Smooth muscle cell of the coronary artery (primary cell): ENCODE data around the gene DDX42. TPM values are rescaled to one million over a fixed set of nuclear protein-coding genes. Genes with fewer than 3 reads are reported as not detected.

Experiments
- total RNA-seq: library from RNA; depleted of rRNA; stranded (reverse); fragments of >200 nt; gene quantifications from 2 replicates; pipeline ENCODE4 v1.2.3, GENCODE V29; 2014; ENCODE audit warnings: low replicate concordance

Gene DDX42
- 53.7 and 57.8 TPM in 2 replicates for total RNA-seq

DNA sequence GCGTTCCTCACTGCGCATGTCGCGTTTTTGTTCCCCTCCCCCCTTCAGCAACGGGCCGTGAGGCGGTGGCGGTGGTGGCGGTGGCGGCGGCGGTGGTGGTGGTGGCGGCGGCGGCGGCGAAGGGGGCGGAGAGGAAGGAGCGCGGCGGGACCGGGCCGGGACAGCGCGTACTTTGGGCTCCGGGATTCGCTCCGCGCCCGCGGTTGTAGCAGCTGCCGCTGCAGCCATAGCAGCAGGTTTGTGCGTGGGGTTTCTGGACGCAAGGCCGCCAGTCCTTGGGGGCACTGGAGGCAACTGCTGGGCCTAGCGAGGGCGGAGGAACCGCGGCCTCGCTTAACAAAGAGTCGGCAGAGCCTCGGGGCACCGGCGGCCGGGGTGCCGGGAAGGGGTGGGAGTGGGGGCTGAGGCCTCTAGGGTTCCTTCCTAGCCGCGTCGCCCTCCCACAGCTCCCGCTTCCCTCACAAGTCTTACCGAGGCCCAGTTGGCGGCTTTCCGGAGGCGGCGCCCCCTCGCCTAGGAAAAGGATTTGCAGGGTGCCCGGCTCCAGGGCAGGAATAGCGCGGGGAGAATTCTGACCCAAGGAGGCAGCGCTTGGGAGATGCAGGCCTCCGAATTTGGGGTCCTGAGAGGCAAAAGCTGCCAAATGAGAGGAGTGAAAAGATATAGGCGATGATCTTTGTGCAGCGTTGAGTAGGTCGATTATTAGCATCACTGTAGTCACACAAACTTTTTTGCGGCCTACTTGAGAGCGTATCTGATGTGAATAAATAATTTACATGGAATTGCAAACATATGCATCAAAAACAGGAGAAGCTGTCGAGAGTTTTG, at the start of gene DDX42:
Gene DDX42, plus strand, starts transcription at position 30 of the 828 bp plus-strand sequence. CDS start 12,880 bp downstream, outside the sequence.

DNA sequence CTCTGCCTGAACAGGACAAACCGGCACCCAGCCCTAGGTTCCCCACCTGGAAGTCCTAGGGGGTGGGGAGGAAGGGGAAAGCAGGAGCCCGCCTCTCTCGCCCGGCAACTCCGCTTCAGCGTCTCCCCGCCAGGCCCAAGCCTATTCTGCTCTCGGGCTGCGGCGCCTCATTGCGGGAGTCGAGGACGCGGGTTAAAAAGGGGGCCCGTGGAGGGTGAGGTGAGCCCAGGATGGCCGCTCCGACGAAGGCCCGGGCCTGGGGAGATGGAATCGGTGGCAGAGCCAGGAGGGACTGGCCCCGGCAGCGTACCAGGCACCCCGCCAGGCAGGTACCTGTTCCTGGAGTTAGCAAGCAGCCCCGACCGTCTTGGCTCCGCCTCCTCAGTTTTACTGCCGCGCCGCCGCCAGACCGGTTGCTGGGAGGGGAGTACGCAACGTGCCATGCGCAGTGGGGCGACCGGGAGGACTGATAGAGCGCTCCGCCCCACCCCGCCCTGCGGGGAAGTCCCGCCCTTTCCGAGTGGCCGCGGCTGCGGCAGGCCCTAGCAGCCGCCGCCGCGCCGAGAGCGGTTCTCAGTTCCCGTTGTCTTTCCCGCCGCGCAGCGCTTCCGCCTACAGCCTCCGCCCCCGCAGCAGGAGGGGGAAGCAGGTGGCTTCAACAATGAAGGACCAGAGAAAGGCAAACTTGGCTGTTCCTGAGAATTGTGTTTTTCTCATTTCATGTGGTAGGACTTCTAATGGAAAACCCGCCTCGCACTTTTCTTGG, 32.4 kb upstream of the DDX42 start, which contains the start of gene STRADA:
Gene STRADA, minus strand, starts transcription at position 392 of the 766 bp plus-strand sequence. CDS start 13,430 bp downstream, outside the sequence.

GRCh38 chr17:63773272-63774140, 464 bp upstream of the DDX42 start, which contains the start of gene CCDC47:
TSS of gene CCDC47 (minus strand) at chr17:63773597. CDS start at chr17:63766175, 7,422 bp downstream.

DNA sequence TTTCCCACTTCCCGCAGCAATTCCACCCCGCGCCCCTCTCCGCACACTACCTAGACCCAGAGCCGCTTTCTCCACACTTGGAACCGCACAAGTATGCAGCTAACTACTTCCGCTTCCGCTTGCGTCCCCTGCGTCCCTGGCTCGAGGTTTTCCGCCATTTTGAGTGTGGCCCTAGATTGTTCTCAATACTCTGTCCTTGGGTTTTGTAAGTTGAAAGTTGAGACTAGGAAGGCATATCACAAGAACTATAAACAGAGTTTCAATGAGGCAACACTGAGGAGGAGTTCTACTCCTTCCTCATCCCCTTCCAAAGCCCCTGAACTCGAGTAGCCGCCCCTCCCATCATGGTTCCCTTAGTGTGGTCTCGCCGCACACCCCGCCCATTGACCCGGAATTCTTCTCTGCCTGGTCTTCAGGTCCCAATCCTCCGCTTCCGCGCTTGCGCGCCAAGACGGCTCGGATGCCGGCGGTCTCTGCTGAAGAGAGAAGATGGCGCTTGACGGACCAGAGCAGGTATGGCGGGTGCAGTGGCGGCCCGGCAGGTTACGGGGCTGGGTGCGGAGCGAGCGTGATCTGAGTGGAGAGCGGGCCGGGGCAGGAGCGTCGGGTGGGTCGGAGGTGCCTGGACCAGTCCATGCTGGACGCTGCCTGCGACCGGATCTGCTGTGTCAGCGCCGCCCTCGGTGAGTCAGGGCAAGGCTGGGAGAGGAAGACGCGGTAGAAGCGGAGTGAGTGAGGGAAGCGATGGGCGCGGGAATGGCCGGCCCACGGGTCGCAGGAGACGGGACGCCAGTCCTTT, 53.2 kb downstream of the DDX42 start, which contains the start of the genes FTSJ3 and PSMC5:
Gene FTSJ3, minus strand, starts transcription at position 662 of the 799 bp plus-strand sequence. CDS start 761 bp downstream, outside the sequence.
Gene PSMC5, plus strand, starts transcription at position 430 of the 799 bp plus-strand sequence. Its CDS starts 60 bp downstream, at position 490.

DNA sequence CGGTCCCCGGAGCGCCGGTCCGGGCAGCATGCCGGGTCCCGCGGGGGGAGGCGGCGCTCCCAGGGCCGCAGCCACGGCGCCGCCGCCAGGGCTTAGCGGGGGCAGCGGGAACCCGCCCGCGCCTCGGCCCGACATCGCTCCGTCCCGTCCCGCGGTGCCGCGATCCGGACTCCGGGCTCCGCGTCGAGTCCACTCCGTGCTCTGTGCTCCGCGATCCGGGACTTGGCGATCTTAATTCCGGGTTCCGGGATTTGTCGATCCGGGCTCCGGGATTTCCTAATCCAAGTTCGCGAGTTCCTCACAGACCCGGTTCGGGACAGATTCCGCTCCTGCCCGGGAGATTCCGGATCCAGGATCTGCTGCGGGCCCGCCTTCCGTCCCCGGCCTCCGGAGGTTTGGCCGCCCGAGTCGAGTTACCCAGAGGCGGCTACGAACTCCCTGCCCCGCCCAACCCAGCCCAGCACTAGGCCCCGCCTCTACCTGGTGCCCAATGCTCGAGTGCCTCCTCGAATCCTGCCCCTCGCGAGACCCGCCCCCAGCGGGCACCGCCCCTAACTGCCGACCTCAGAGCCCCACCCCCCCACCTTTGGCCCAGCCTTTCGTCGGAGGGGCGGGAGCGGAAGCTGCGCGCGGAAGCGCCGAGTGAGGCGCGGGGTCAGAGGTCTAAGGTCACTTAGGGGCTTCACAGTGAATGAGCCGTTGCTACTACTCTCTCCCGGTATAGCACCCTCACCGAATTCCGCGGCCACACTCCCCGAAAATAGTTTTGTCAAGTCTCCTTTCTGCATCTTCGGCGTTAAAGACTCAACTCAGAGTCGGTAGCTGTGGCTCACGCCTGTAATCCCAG, 68.8 kb downstream of the DDX42 start, which contains the start of gene SMARCD2:
Gene SMARCD2, minus strand, starts transcription at position 146 of the 847 bp plus-strand sequence. Its CDS starts 11 bp downstream, at position 135.

Other genes starting within 250 kb of the DDX42 start
- gene DCAF7, start 223.7 kb upstream of the DDX42 start, total RNA-seq: 11.2 and 12.6 TPM in 2 replicates
- 8.5 and 13.6 TPM in 2 replicates for gene TACO1, start 173.3 kb upstream of the DDX42 start, total RNA-seq
- gene MAP3K3, start 151.8 kb upstream of the DDX42 start, total RNA-seq: 27.4 and 42.9 TPM in 2 replicates
- gene LIMD2, start 74.0 kb upstream of the DDX42 start, total RNA-seq: 1.1 and 7.4 TPM in 2 replicates
- gene STRADA, start 32.4 kb upstream of the DDX42 start, total RNA-seq: 14.0 and 22.5 TPM in 2 replicates
- 59.0 and 97.6 TPM in 2 replicates for gene CCDC47, start 573 bp upstream of the DDX42 start, total RNA-seq
- gene PSMC5, start 53.3 kb downstream of the DDX42 start, total RNA-seq: 96.3 and 113 TPM in 2 replicates
- gene FTSJ3, start 53.5 kb downstream of the DDX42 start, total RNA-seq: 61.0 and 70.8 TPM in 2 replicates
- 75.8 and 83.0 TPM in 2 replicates for gene SMARCD2, start 68.5 kb downstream of the DDX42 start, total RNA-seq
- gene CSH2, start 99.5 kb downstream of the DDX42 start, total RNA-seq: not detected in 2 replicates
- not detected in 2 replicates for gene GH2, start 107.8 kb downstream of the DDX42 start, total RNA-seq
- not detected in 2 replicates for gene CSH1, start 122.4 kb downstream of the DDX42 start, total RNA-seq
- not detected in 2 replicates for gene CSHL1, start 137.1 kb downstream of the DDX42 start, total RNA-seq
- gene GH1, start 144.7 kb downstream of the DDX42 start, total RNA-seq: not detected in 2 replicates
- gene CD79B, start 158.2 kb downstream of the DDX42 start, total RNA-seq: 1.8 TPM in 1 of 2 replicates, not detected in the other
- gene SCN4A, start 198.7 kb downstream of the DDX42 start, total RNA-seq: not detected in 2 replicates
- 0.15 and 0.70 TPM in 2 replicates for gene PRR29, start 224.2 kb downstream of the DDX42 start, total RNA-seq
- 1.8 and 7.6 TPM in 2 replicates for gene ICAM2, start 246.5 kb downstream of the DDX42 start, total RNA-seq